Stimulated activated CD4-positive, alpha-beta T cell treated with anti-CD3 and anti-CD28 coated beads, TNF-alpha, amount 100 ng/mL, for 24 hours (primary cell): ENCODE measurements around the gene PTX3.

ENCODE experiments used
- DNase-seq, 3 experiments: peaks; one replicate each; pipeline ENCODE4 v3.0.0-alpha.2; 2020; ENCODE audit warnings: low read depth in 3 of 3

PTX3 gene

GRCh38 chr3:157423337-157423736 lies 13.3 kb upstream of the PTX3 start:
- no peak for DNase-seq

- DNase-seq, result no peak
These were observed 8.7 kb upstream of the PTX3 start for GRCh38 chr3:157427901-157428300.

GRCh38 chr3:157428853-157429252 lies 7.8 kb upstream of the PTX3 start:
- no peak for DNase-seq

GRCh38 chr3:157429708-157430107 lies 6.9 kb upstream of the PTX3 start:
- DNase-seq, result no peak

- DNase-seq, result no peak
These were observed 1.6 kb downstream of the PTX3 start for GRCh38 chr3:157438194-157438730.

- no peak for DNase-seq
These were observed 4.5 kb downstream of the PTX3 start for GRCh38 chr3:157441102-157441624.

GRCh38 chr3:157442729-157443128 lies 6.1 kb downstream of the PTX3 start:
- DNase-seq, result no peak

GRCh38 chr3:157443905-157444796 lies 7.5 kb downstream of the PTX3 start:
- DNase-seq, result no peak

- no peak for DNase-seq
These were observed 8.1 kb downstream of the PTX3 start for GRCh38 chr3:157444797-157445184.

GRCh38 chr3:157445857-157446256 lies 9.2 kb downstream of the PTX3 start:
- DNase-seq, result no peak

GRCh38 chr3:157447026-157447694 lies 10.5 kb downstream of the PTX3 start:
- DNase-seq, result no peak

- no peak for DNase-seq
These were observed 15.4 kb downstream of the PTX3 start for GRCh38 chr3:157452097-157452496.

GRCh38 chr3:157453824-157454223 lies 17.2 kb downstream of the PTX3 start:
- DNase-seq, result no peak

- no peak for DNase-seq
These were observed 23.1 kb downstream of the PTX3 start for GRCh38 chr3:157459706-157460105.

- DNase-seq, result no peak
These were observed 23.6 kb downstream of the PTX3 start for GRCh38 chr3:157460253-157460652.

GRCh38 chr3:157463816-157464215 lies 27.2 kb downstream of the PTX3 start:
- DNase-seq, result no peak

- DNase-seq, result no peak
These were observed 27.7 kb downstream of the PTX3 start for GRCh38 chr3:157464321-157464720.

GRCh38 chr3:157465741-157466140 lies 29.1 kb downstream of the PTX3 start:
- no peak for DNase-seq

- DNase-seq, result no peak
These were observed 30.6 kb downstream of the PTX3 start for GRCh38 chr3:157467200-157467599.

- DNase-seq, result no peak
These were observed 33.1 kb downstream of the PTX3 start for GRCh38 chr3:157469561-157470294.

- no peak for DNase-seq
These were observed 34.4 kb downstream of the PTX3 start for GRCh38 chr3:157471064-157471463.

GRCh38 chr3:157472648-157473047 lies 36.0 kb downstream of the PTX3 start:
- no peak for DNase-seq
